ENCODE data around the gene PWP1.
A peak's percentile ranks its signal among the peaks of the same experiment; 100 is the strongest.

Gene PWP1

GRCh38 chr12:107731366-107731765 is 45.8 kb downstream of the PWP1 start:
- no peak overlapping the region for H3K4me3 ChIP-seq (ENCODE audit: low read depth, low read length)
- no peak for DNase-seq (ENCODE audit: low read depth)
- TF ChIP-seq MAX (IDR thresholded peaks at IDR 0.05; ENCODE audit: low read depth, low read length) = no peak
- no peak for TF ChIP-seq MYC (IDR thresholded peaks at IDR 0.05; ENCODE audit: low read depth, low read length)
- no peak for TF ChIP-seq POLR2A (IDR thresholded peaks at IDR 0.05; ENCODE audit: extremely low read depth, insufficient read length)
- no peak for TF ChIP-seq CTCF (IDR thresholded peaks at IDR 0.05; ENCODE audit: low read depth, low read length)

DNA sequence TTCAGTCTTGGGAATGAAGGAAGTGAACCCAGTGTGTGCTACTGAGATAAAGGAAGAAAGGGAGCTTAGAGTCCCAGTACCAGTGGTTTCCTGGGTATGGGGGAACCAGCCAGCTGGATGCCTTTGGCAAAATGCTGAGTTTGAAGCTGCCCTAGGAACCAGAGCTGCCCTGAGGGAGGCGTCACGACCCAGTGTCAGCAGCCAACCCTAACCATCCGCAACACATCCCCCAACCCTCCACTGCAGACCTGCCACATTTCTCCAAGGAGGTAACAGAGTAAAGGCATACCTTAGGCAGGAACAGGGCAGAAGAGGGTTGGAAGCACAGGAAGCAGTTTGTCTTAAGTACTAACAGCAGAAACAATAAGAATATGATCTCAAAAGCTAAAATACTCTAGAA is 46.8 kb downstream of the PWP1 start:
- no peak for DNase-seq (ENCODE audit: low read depth)
- TF ChIP-seq POLR2A (IDR thresholded peaks at IDR 0.05; ENCODE audit: extremely low read depth, insufficient read length) (no peak), CTCF (IDR thresholded peaks at IDR 0.05; ENCODE audit: low read depth, low read length) (no peak), MYC (IDR thresholded peaks at IDR 0.05; ENCODE audit: low read depth, low read length) (no peak), MAX (IDR thresholded peaks at IDR 0.05; ENCODE audit: low read depth, low read length) (no peak)
- H3K4me3 ChIP-seq (ENCODE audit: low read depth, low read length) = no peak overlapping the region

DNA sequence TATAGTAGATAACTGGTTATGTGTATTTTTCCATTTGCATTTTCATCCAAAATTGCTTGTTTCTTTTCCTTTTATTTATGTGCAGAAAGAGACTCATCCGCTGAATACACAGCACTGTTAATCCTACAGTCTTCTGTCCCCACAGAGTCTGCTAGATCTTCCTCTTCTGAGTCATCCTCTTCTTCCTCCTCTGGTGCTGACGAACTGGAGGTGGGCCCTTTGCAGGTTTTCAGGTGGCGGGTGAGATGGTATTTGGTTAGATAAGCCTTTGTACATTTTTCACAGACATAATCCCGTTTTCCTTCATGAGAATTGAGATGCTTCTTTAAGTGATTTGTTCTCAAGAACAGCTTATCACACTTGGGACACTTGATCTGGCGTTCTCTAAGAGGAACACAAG is 48.5 kb downstream of the PWP1 start:
- no peak for TF ChIP-seq MAX (IDR thresholded peaks at IDR 0.05; ENCODE audit: low read depth, low read length)
- no peak for TF ChIP-seq POLR2A (IDR thresholded peaks at IDR 0.05; ENCODE audit: extremely low read depth, insufficient read length)
- TF ChIP-seq MYC (IDR thresholded peaks at IDR 0.05; ENCODE audit: low read depth, low read length) = no peak
- H3K4me3 ChIP-seq (ENCODE audit: low read depth, low read length) = no peak overlapping the region
- no peak for DNase-seq (ENCODE audit: low read depth)

DNA sequence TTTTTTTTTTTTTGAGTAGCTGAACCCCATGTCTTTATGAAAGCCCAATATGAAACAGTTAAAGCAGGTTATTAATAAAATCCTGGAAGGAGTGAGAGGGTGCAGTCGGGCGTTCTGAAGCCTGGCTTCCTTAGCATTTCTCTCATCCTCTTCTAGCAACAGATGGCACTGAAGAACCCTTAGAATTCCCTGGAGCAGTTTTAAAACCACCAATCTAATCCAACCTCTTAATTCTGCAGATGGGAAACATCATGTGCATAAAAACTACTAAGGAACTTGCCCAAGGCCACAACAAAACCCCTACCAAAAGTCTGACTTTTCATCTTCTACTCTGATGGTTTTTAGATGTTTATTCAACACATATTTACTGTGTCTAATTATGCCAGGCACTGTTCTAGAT is 50.2 kb downstream of the PWP1 start:
- no peak for TF ChIP-seq POLR2A (IDR thresholded peaks at IDR 0.05; ENCODE audit: extremely low read depth, insufficient read length)
- TF ChIP-seq MYC (IDR thresholded peaks at IDR 0.05; ENCODE audit: low read depth, low read length) = no peak
- TF ChIP-seq MAX (IDR thresholded peaks at IDR 0.05; ENCODE audit: low read depth, low read length) = no peak
- no peak for TF ChIP-seq CTCF (IDR thresholded peaks at IDR 0.05; ENCODE audit: low read depth, low read length)
- DNase-seq (ENCODE audit: low read depth) = no peak
- H3K4me3 ChIP-seq (ENCODE audit: low read depth, low read length) = no peak overlapping the region

- no peak overlapping the region for H3K4me3 ChIP-seq (ENCODE audit: low read depth, low read length)
- TF ChIP-seq CTCF (IDR thresholded peaks at IDR 0.05; ENCODE audit: low read depth, low read length) (peak; percentile 9), POLR2A (IDR thresholded peaks at IDR 0.05; ENCODE audit: extremely low read depth, insufficient read length) (no peak), MAX (IDR thresholded peaks at IDR 0.05; ENCODE audit: low read depth, low read length) (no peak), MYC (IDR thresholded peaks at IDR 0.05; ENCODE audit: low read depth, low read length) (no peak)
- DNase-seq (ENCODE audit: low read depth) = peak; percentile 79
Measured at GRCh38 chr12:107736914-107737313, 51.3 kb downstream of the PWP1 start.

- no peak overlapping the region for H3K4me3 ChIP-seq (ENCODE audit: low read depth, low read length)
- TF ChIP-seq MYC (IDR thresholded peaks at IDR 0.05; ENCODE audit: low read depth, low read length) = no peak
- no peak for TF ChIP-seq POLR2A (IDR thresholded peaks at IDR 0.05; ENCODE audit: extremely low read depth, insufficient read length)
- no peak for DNase-seq (ENCODE audit: low read depth)
Measured at GRCh38 chr12:107748472-107748871, 62.9 kb downstream of the PWP1 start.

GRCh38 chr12:107749083-107749482 is 63.5 kb downstream of the PWP1 start:
- no peak for DNase-seq (ENCODE audit: low read depth)
- TF ChIP-seq POLR2A (IDR thresholded peaks at IDR 0.05; ENCODE audit: extremely low read depth, insufficient read length) = no peak
- H3K4me3 ChIP-seq (ENCODE audit: low read depth, low read length) = no peak overlapping the region

Measured in NB4 (cell line).